Glutamatergic neuron (in vitro differentiated cells): ENCODE results near the gene SKP1. TPM values are rescaled to one million over a fixed set of nuclear protein-coding genes. Genes with fewer than 3 reads are reported as not detected.
"Not testable (repeated sequence)": the region's sequence is repeated elsewhere in the genome, so short reads cannot be mapped to it uniquely, and the experiment has no call there.

Experiments
- DNase-seq: peaks from one replicate; pipeline ENCODE4 v3.0.0; 2022
- H3K27ac Mint-ChIP-seq: one replicate; pipeline ENCODE4 v1.8.0; 2020; ENCODE audit warnings: mild to moderate bottlenecking, mixed read lengths, inconsistent platforms; ENCODE audit not compliant: unreplicated experiment
- H3K27me3 Mint-ChIP-seq: one replicate; pipeline ENCODE4 v1.8.0; 2020; ENCODE audit warnings: mild to moderate bottlenecking, moderate library complexity, mixed read lengths, inconsistent platforms; ENCODE audit not compliant: unreplicated experiment
- H3K36me3 Mint-ChIP-seq: one replicate; pipeline ENCODE4 v1.8.0; 2020; ENCODE audit warnings: mild to moderate bottlenecking, mixed read lengths, inconsistent platforms; ENCODE audit not compliant: unreplicated experiment
- H3K4me1 Mint-ChIP-seq: one replicate; pipeline ENCODE4 v1.8.0; 2020; ENCODE audit warnings: mild to moderate bottlenecking, low read depth, mixed read lengths, inconsistent platforms; ENCODE audit not compliant: unreplicated experiment
- H3K4me3 Mint-ChIP-seq: one replicate; pipeline ENCODE4 v1.8.0; 2020; ENCODE audit warnings: mild to moderate bottlenecking, mixed read lengths, inconsistent platforms; ENCODE audit not compliant: unreplicated experiment
- H3K9me3 Mint-ChIP-seq: one replicate; pipeline ENCODE4 v1.8.0; 2020; ENCODE audit warnings: mild to moderate bottlenecking, moderate library complexity, mixed read lengths, inconsistent platforms; ENCODE audit not compliant: unreplicated experiment
- CTCF ChIP-seq: fragments of 200-600 bp; sonication (generic); IDR thresholded peaks from one replicate; pipeline ENCODE4 v1.5.0; 2021; ENCODE audit not compliant: partially characterized antibody, unreplicated experiment
- total RNA-seq: library from RNA; stranded (reverse); fragmentation: NEBNext Ultra II Directional; extraction: Animal tissue kit (Norgen Biotek cat#: 25700); gene quantifications from one replicate; pipeline ENCODE4 v1.2.1, GENCODE V29; 2021; ENCODE audit not compliant: unreplicated experiment

The SKP1 gene
- total RNA-seq, 1 donor from 2014 or later: 345 TPM

GRCh38 chr5:134161513-134162395, 15.0 kb downstream of the SKP1 start:
- H3K36me3 Mint-ChIP-seq: no peaks in the 10 kb centered on the region
- H3K27me3 Mint-ChIP-seq: no peaks in the 10 kb centered on the region
- H3K4me3 Mint-ChIP-seq: no peak overlapping the region
- no peak overlapping the region for H3K27ac Mint-ChIP-seq
- H3K9me3 Mint-ChIP-seq: peaks cover 2% of the 10 kb centered on the region
- TF ChIP-seq CTCF: no peak
- DNase-seq: no peak
- no peaks in the 10 kb centered on the region for H3K4me1 Mint-ChIP-seq

- DNase-seq: no peak
- Mint-ChIP-seq H3K36me3 (no peaks in the 10 kb centered on the region), H3K4me1 (no peaks in the 10 kb centered on the region), H3K27ac (no peak overlapping the region), H3K27me3 (peaks cover 4% of the 10 kb centered on the region), H3K4me3 (no peak overlapping the region), H3K9me3 (no peaks in the 10 kb centered on the region)
- no peak for TF ChIP-seq CTCF
Measured at GRCh38 chr5:134153657-134154056, 23.1 kb downstream of the SKP1 start.

GRCh38 chr5:134153241-134153640, 23.5 kb downstream of the SKP1 start:
- DNase-seq: no peak

GRCh38 chr5:134152173-134152832, 24.4 kb downstream of the SKP1 start:
- H3K27me3 Mint-ChIP-seq, DNase-seq, H3K27ac Mint-ChIP-seq, H3K4me3 Mint-ChIP-seq, H3K4me1 Mint-ChIP-seq, H3K36me3 Mint-ChIP-seq, H3K9me3 Mint-ChIP-seq: not testable (repeated sequence)

More at GRCh38 chr5:134153241-134153640, 23.5 kb downstream of the SKP1 start:
- no peaks in the 10 kb centered on the region for H3K36me3 Mint-ChIP-seq
- H3K4me3 Mint-ChIP-seq: no peak overlapping the region
- peaks cover 4% of the 10 kb centered on the region for H3K27me3 Mint-ChIP-seq
- H3K4me1 Mint-ChIP-seq: no peaks in the 10 kb centered on the region
- TF ChIP-seq CTCF: no peak
- H3K27ac Mint-ChIP-seq: no peak overlapping the region
- no peaks in the 10 kb centered on the region for H3K9me3 Mint-ChIP-seq

- DNase-seq: no peak
- H3K9me3 Mint-ChIP-seq: no peaks in the 10 kb centered on the region
- no peak overlapping the region for H3K4me3 Mint-ChIP-seq
- H3K4me1 Mint-ChIP-seq: peaks cover 7% of the 10 kb centered on the region
- H3K27ac Mint-ChIP-seq: no peak overlapping the region
- H3K27me3 Mint-ChIP-seq: peaks cover 4% of the 10 kb centered on the region
- TF ChIP-seq CTCF: no peak
- no peaks in the 10 kb centered on the region for H3K36me3 Mint-ChIP-seq
Measured at GRCh38 chr5:134151723-134152122, 25.0 kb downstream of the SKP1 start.
